Suprapubic skin (tissue), 4 donors: ENCODE data around the gene NKAIN2. TPM values are rescaled to one million over a fixed set of nuclear protein-coding genes. Genes with fewer than 3 reads are reported as not detected.

ENCODE experiments used
- DNase-seq, 2 donors: peaks; one replicate each; pipeline ENCODE4 v3.0.0-alpha.2; 2019; ENCODE audit warnings: low spot score in 2 of 2
- H3K27ac ChIP-seq: fragments of 200-600 bp; sonication (generic); one replicate; pipeline ENCODE4 v1.5.1; 2019
- H3K27me3 ChIP-seq: fragments of 200-600 bp; sonication (generic); one replicate; pipeline ENCODE4 v1.5.1; 2019
- H3K36me3 ChIP-seq: fragments of 200-600 bp; sonication (generic); one replicate; pipeline ENCODE4 v1.5.1; 2019
- H3K4me1 ChIP-seq: fragments of 200-600 bp; sonication (generic); one replicate; pipeline ENCODE4 v1.5.1; 2019
- H3K4me3 ChIP-seq: fragments of 200-600 bp; sonication (generic); one replicate; pipeline ENCODE4 v1.5.1; 2019; ENCODE audit warnings: mild to moderate bottlenecking
- H3K9me3 ChIP-seq: fragments of 200-600 bp; sonication (generic); one replicate; pipeline ENCODE4 v1.5.1; 2019
- EP300 ChIP-seq: sonication (generic); formaldehyde crosslinking; IDR thresholded peaks from one replicate; pipeline ENCODE4 v1.6.1; 2017; ENCODE audit warnings: antibody characterized with exemption
- POLR2A ChIP-seq, 2 donors: fragments of 450-650 bp; IDR thresholded peaks; one replicate each; pipeline ENCODE4 v1.6.1; 2017; ENCODE audit warnings: antibody characterized with exemption in 2 of 2, mild to moderate bottlenecking in 2 of 2, moderate library complexity in 2 of 2
- POLR2AphosphoS5 ChIP-seq, 3 donors: sonication (generic); formaldehyde crosslinking; IDR thresholded peaks; one replicate each; pipeline ENCODE4 v1.6.1; 2017; ENCODE audit warnings: antibody characterized with exemption in 3 of 3
- WGBS: methylation state at CpG from one replicate; pipeline ENCODE4 v1.1.5; 2018; 5-methylcytosine and 5-hydroxymethylcytosine counted together
- total RNA-seq, 4 donors: library from RNA; depleted of rRNA; stranded (reverse); fragments of >200 nt; gene quantifications; one replicate each; pipeline ENCODE4 v1.1.0, GENCODE V29; 2016
- TF ChIP-seq, protein P1 (sequence below), 2 donors: fragments of 200-600 bp in 1 of 2; fragments of 450-650 bp in 1 of 2; sonication (generic) in 1 of 2; IDR thresholded peaks; one replicate each; pipeline ENCODE4 v1.5.1; 2016 to 2019; ENCODE audit warnings: antibody characterized with exemption in 2 of 2, mild to moderate bottlenecking in 1 of 2, moderate library complexity in 1 of 2

Gene NKAIN2
- total RNA-seq, 4 donors from 2014 or later = 0.40 TPM; not detected in 3

DNA sequence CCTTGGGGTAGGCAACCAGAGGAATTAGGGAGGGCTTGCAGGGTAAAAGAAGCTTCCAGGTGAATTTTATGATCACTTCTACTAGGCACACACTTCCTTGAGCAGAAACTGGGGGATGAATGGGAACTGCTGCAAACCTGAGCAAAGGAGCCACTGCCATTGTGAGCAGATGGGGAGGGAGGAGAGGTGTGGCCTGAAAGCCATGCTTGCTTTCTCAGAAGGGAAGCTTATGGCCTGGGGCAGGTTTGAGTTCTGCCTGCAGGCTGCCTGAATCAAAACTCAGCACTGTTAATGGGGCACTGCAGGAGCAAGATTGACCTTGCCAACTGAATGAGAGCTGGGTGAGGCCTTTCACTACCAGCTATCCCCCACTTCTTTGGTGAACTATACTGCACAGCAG lies 328.1 kb downstream of the NKAIN2 start:
- Histone ChIP-seq H3K4me1 (no peaks in the 10 kb centered on the region), H3K4me3 (no peak overlapping the region), H3K9me3 (no peaks in the 10 kb centered on the region), H3K36me3 (no peaks in the 10 kb centered on the region), H3K27ac (no peak overlapping the region), H3K27me3 (no peaks in the 10 kb centered on the region)
- no peak for DNase-seq
- TF ChIP-seq POLR2A (IDR thresholded peaks at IDR 0.05) (no peak), POLR2AphosphoS5 (IDR thresholded peaks at IDR 0.05) (no peak), EP300 (no peak)
- TF ChIP-seq, protein P1, sequence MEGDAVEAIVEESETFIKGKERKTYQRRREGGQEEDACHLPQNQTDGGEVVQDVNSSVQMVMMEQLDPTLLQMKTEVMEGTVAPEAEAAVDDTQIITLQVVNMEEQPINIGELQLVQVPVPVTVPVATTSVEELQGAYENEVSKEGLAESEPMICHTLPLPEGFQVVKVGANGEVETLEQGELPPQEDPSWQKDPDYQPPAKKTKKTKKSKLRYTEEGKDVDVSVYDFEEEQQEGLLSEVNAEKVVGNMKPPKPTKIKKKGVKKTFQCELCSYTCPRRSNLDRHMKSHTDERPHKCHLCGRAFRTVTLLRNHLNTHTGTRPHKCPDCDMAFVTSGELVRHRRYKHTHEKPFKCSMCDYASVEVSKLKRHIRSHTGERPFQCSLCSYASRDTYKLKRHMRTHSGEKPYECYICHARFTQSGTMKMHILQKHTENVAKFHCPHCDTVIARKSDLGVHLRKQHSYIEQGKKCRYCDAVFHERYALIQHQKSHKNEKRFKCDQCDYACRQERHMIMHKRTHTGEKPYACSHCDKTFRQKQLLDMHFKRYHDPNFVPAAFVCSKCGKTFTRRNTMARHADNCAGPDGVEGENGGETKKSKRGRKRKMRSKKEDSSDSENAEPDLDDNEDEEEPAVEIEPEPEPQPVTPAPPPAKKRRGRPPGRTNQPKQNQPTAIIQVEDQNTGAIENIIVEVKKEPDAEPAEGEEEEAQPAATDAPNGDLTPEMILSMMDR (IDR thresholded peaks at IDR 0.05) = no peak

GRCh38 chr6:124132256-124132655 lies 328.6 kb downstream of the NKAIN2 start:
- Histone ChIP-seq H3K36me3 (no peaks in the 10 kb centered on the region), H3K4me1 (no peaks in the 10 kb centered on the region), H3K27me3 (no peaks in the 10 kb centered on the region), H3K27ac (no peak overlapping the region), H3K9me3 (no peaks in the 10 kb centered on the region), H3K4me3 (no peak overlapping the region)
- TF ChIP-seq POLR2AphosphoS5 (IDR thresholded peaks at IDR 0.05) (no peak), POLR2A (IDR thresholded peaks at IDR 0.05) (no peak), EP300 (no peak)
- TF ChIP-seq, protein P1 (IDR thresholded peaks at IDR 0.05) = no peak
- WGBS = 100% methylated on average over 2 of the region's 2 CpGs
- DNase-seq = no peak

DNA sequence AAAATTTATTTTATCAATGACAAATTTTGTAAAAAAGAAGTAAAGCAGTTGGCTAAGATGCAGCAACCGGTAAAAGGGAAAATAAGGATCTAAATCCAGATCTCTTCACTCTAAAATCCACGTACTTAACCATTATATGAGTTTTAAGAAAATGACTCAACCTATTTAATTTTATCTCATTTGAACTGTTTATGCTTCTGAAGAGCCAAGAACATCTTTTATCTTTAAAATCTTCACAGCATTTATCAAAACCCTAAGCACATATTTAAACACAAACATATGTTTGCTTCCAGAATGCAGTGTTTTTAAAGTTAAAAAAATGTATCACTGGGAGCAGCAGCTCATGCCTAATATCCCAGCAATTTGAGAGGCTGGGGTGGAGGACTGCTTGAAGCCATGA lies 339.2 kb downstream of the NKAIN2 start:
- Histone ChIP-seq H3K27ac (no peak overlapping the region), H3K9me3 (no peaks in the 10 kb centered on the region), H3K4me3 (no peak overlapping the region), H3K4me1 (no peaks in the 10 kb centered on the region), H3K27me3 (no peaks in the 10 kb centered on the region), H3K36me3 (no peaks in the 10 kb centered on the region)
- no peak for TF ChIP-seq EP300
- no peak for TF ChIP-seq POLR2A (IDR thresholded peaks at IDR 0.05)
- TF ChIP-seq, protein P1 (IDR thresholded peaks at IDR 0.05) = no peak
- no peak for TF ChIP-seq POLR2AphosphoS5 (IDR thresholded peaks at IDR 0.05)
- WGBS = 49% methylated on average over 2 of the region's 2 CpGs
- no peak for DNase-seq

- no peaks in the 10 kb centered on the region for H3K4me1 ChIP-seq
- no peaks in the 10 kb centered on the region for H3K36me3 ChIP-seq
- DNase-seq = no peak
- no peak for TF ChIP-seq EP300
- no peak for TF ChIP-seq POLR2A (IDR thresholded peaks at IDR 0.05)
- TF ChIP-seq POLR2AphosphoS5 (IDR thresholded peaks at IDR 0.05) = no peak
- TF ChIP-seq, protein P1 (IDR thresholded peaks at IDR 0.05) = no peak
- H3K27me3 ChIP-seq = no peaks in the 10 kb centered on the region
- H3K27ac ChIP-seq = no peak overlapping the region
- H3K9me3 ChIP-seq = no peaks in the 10 kb centered on the region
- no peak overlapping the region for H3K4me3 ChIP-seq
These were observed 339.8 kb downstream of the NKAIN2 start for GRCh38 chr6:124143435-124143834.

GRCh38 chr6:124147621-124148020 lies 344.0 kb downstream of the NKAIN2 start:
- Histone ChIP-seq H3K9me3 (no peaks in the 10 kb centered on the region), H3K27me3 (no peaks in the 10 kb centered on the region), H3K27ac (no peak overlapping the region), H3K4me1 (no peaks in the 10 kb centered on the region), H3K36me3 (no peaks in the 10 kb centered on the region), H3K4me3 (no peak overlapping the region)
- DNase-seq = no peak
- WGBS = 45% methylated on average over 5 of the region's 5 CpGs
- no peak for TF ChIP-seq POLR2AphosphoS5 (IDR thresholded peaks at IDR 0.05)
- TF ChIP-seq, protein P1 (IDR thresholded peaks at IDR 0.05) = no peak
- TF ChIP-seq EP300 = no peak
- no peak for TF ChIP-seq POLR2A (IDR thresholded peaks at IDR 0.05)
